Aorta (tissue), 5 donors: Measurements from ENCODE around the gene REPIN1. TPM values are rescaled to one million over a fixed set of nuclear protein-coding genes. Genes with fewer than 3 reads are reported as not detected.

Experiments used
- ATAC-seq: fragments of 200-7000 bp; cut with Tn5 transposase; one replicate; pipeline ENCODE4 v1.9.1; 2022; ENCODE audit warnings: moderate library complexity; ENCODE audit not compliant: low FRiP score
- DNase-seq, 2 donors: peaks; one replicate each; pipeline ENCODE4 v3.0.0-alpha.2; 2020
- H3K27ac ChIP-seq, 2 donors: one replicate each; pipeline ENCODE4 v1.5.1; 2013; ENCODE audit warnings: low read length in 2 of 2, mild to moderate bottlenecking in 2 of 2, moderate library complexity in 2 of 2, control low read depth in 1 of 2, inconsistent platforms in 1 of 2, low read depth in 1 of 2
- H3K27me3 ChIP-seq, 2 donors: one replicate each; pipeline ENCODE4 v1.6.1; 2013; ENCODE audit warnings: control low read depth in 1 of 2, low read length in 1 of 2, mild to moderate bottlenecking in 1 of 2, moderate library complexity in 1 of 2; ENCODE audit not compliant: insufficient read depth in 2 of 2, control insufficient read depth in 1 of 2
- H3K36me3 ChIP-seq, 2 donors: one replicate each; pipeline ENCODE4 v1.6.1; 2013; ENCODE audit warnings: control low read depth in 1 of 2, low read length in 1 of 2, mild to moderate bottlenecking in 1 of 2; ENCODE audit not compliant: insufficient read depth in 2 of 2, control insufficient read depth in 1 of 2
- H3K4me1 ChIP-seq, 2 donors: one replicate each; pipeline ENCODE4 v1.6.1; 2013; ENCODE audit warnings: low read length in 2 of 2, control low read depth in 1 of 2, mild to moderate bottlenecking in 1 of 2, moderate library complexity in 1 of 2; ENCODE audit not compliant: insufficient read depth in 2 of 2, control insufficient read depth in 1 of 2
- H3K4me3 ChIP-seq, 2 donors: one replicate each; pipeline ENCODE4 v1.5.1; 2013; ENCODE audit warnings: low read length in 2 of 2, control low read depth in 1 of 2, mild to moderate bottlenecking in 1 of 2
- H3K9me3 ChIP-seq: one replicate; pipeline ENCODE4 v1.6.1; 2013; ENCODE audit warnings: mild to moderate bottlenecking, low read length; ENCODE audit not compliant: control insufficient read depth
- WGBS, 2 donors: extraction: QIAGEN DNeasy Blood & Tissue Kit; methylation state at CpG; one replicate each; pipeline ENCODE4 v1.1.7; 2013; 5-methylcytosine and 5-hydroxymethylcytosine counted together
- intact Hi-C, 2 donors: fragments of 100-400 bp; cut with DNase I; formaldehyde crosslinking; loops; one replicate each; pipeline versions ENCODE4 v1.14.2 to v1.15.0; 2022
- polyA plus RNA-seq, 2 donors: library from polyadenylated mRNA; stranded (reverse); fragments of 200-250 nt; gene quantifications; one replicate each; pipeline ENCODE4 v1.2.3, GENCODE V29; 2013
- total RNA-seq, 2 donors: library from RNA; stranded (reverse); fragmentation: NEBNext Ultra II Directional; extraction: Animal tissue kit (Norgen Biotek cat#: 25700); gene quantifications; one replicate each; pipeline ENCODE4 v1.2.1, GENCODE V29; 2021
- donor health status: healthy with polysubstance abuse.
- donor health status: Bipolar disorder and iron deficiency.
- donor health status: DM: no; HTN: no; CAD: no.
- donor health status: DM: no; HTN: no; CAD: no.
- donor health status: DM: yes; HTN: yes; CAD: no.

The REPIN1 gene
- total and polyA plus RNA-seq, 4 donors: 19.7 to 56.7 (median 48.4) TPM

GRCh38 chr7:150421831-150422230, 53.2 kb downstream of the REPIN1 start:
- Histone ChIP-seq H3K36me3 (no peaks in the 10 kb centered on the region), H3K27me3 (no peaks in the 10 kb centered on the region), H3K9me3 (no peaks in the 10 kb centered on the region), H3K4me1 (no peaks in the 10 kb centered on the region), H3K27ac (no peak overlapping the region), H3K4me3 (no peak overlapping the region)
- no peak for DNase-seq
- WGBS, 2 donors: 81% methylated on average over 17 of the region's 17 CpGs
- intact Hi-C loops: loop anchor here (2.0 to 5.0 kb wide), 3 partner anchors 65 to 135 kb away; no protein-coding TSS in a partner anchor
- ATAC-seq: no peak

Other genes with a start within 250 kb of the REPIN1 start
- gene LRRC61, start 45.5 kb upstream of the REPIN1 start, total RNA-seq: 1 to 10 TPM; 2.5 to 2.6 TPM
- gene LRRC61, start 45.5 kb upstream of the REPIN1 start, polyA plus RNA-seq: 1 to 10 TPM in 1 of 2 donors, under 1 TPM in 1; 0.15 to 2.6 TPM
- gene ACTR3C, start 45.3 kb upstream of the REPIN1 start, total RNA-seq: 1 to 10 TPM; 1.2 to 5.2 TPM
- gene ACTR3C, start 45.3 kb upstream of the REPIN1 start, polyA plus RNA-seq: under 1 TPM in 1 of 2 donors, not detected in 1; 0.75 TPM
- gene RARRES2, start 27.2 kb upstream of the REPIN1 start, total RNA-seq: 100 to 1,000 TPM in 1 of 2 donors, 10 to 100 TPM in 1; 73.1 to 121 TPM
- gene RARRES2, start 27.2 kb upstream of the REPIN1 start, polyA plus RNA-seq: 100 to 1,000 TPM in 1 of 2 donors, 10 to 100 TPM in 1; 65.9 to 198 TPM
- 1 to 10 TPM; 3.1 to 6.4 TPM for gene ZNF775, start 10.5 kb downstream of the REPIN1 start, total RNA-seq
- gene ZNF775, start 10.5 kb downstream of the REPIN1 start, polyA plus RNA-seq: 1 to 10 TPM; 1.9 to 3.5 TPM
- gene GIMAP8, start 81.8 kb downstream of the REPIN1 start, total RNA-seq: 10 to 100 TPM; 20.0 to 41.4 TPM
- 1 to 10 TPM; 1.6 to 6.6 TPM for gene GIMAP8, start 81.8 kb downstream of the REPIN1 start, polyA plus RNA-seq
- gene GIMAP7, start 146.1 kb downstream of the REPIN1 start, total RNA-seq: 10 to 100 TPM; 28.6 to 41.8 TPM
- gene GIMAP7, start 146.1 kb downstream of the REPIN1 start, polyA plus RNA-seq: 10 to 100 TPM in 1 of 2 donors, 1 to 10 TPM in 1; 5.4 to 19.0 TPM
- gene GIMAP4, start 198.6 kb downstream of the REPIN1 start, total RNA-seq: 10 to 100 TPM; 37.9 to 75.3 TPM
- gene GIMAP4, start 198.6 kb downstream of the REPIN1 start, polyA plus RNA-seq: 10 to 100 TPM in 1 of 2 donors, 1 to 10 TPM in 1; 3.2 to 29.3 TPM